CD4-positive, alpha-beta T cell treated with Interferon gamma for 1 hour (primary cell): Measurements from ENCODE around the gene SDK1.

ENCODE experiments used
- DNase-seq: peaks from one replicate; pipeline ENCODE4 v3.0.0-alpha.2; 2020

The SDK1 gene

DNA sequence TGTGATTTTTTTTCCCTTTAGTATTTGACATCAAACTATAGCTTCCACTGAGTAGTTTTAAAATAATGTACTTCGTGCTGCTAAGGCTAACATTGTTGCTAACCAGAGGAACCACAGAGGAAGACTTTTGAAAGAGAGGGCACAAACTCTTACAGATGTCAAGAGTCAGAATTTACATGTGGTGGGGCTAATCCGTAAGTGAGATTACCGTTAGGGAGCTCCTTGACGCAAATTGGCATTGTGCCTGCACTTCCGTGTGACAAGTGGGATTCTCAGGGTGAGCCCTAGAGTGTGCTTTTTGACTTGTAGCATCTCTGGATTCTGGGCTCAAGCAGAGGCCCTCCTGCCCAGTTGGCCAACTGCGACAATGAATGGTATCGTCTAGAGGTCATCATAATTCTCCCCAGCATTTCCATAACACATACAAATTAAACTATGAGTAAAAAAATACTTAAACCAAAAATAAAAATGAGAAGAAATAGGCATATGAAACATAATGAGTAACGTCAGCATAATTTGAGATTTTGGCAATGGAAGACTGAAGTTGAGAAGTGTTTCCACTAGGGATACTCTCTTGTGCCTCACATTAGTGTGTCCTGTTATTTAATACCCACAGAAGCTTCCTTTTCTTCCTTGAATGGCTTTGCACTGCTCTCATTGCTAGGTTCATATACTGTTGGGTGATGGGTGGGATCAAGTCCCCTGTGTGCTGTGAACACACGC is 164.0 kb downstream of the SDK1 start:
- peak; percentile 45 for DNase-seq

- DNase-seq: no peak
Measured at GRCh38 chr7:3466261-3466660, 165.2 kb downstream of the SDK1 start.

GRCh38 chr7:3469641-3470040 is 168.6 kb downstream of the SDK1 start:
- no peak for DNase-seq

DNA sequence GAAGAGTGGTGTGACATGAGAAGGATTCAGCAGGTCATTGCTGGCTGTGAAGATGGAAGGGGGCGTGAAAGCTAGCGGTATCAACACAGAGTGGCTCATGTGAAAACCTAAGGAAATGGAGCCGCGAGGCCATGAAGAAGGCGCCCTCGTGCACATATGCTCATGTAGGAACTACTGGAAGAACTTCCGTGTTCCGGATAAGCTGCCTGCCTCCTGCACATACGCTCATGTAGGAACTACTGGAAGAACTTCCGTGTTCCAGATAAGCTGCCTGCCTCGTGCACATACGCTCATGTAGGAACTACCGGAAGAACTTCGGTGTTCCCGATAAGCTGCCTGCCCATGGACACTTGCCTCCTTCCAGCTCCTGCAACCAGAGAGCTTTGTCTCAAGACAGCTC is 179.1 kb downstream of the SDK1 start:
- DNase-seq: no peak

DNA sequence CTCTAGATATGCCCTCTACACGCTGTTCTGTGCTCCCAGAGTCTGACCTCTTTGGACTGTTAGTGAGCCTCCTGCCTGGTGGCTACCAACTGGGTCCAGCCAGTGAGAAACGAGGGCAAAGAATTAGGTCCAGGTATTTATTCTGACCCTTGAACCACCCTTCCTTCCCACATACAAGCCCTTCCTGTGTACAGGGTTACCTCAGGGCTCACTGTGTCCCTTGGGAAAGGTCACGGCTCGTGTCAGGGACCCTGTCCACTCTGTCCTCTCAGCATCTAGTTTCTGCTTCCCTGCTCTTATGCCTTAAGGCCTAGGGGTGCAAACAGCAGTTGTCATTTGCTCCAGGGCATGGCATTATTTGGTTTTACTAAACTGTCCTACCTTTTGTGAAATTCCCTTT is 180.4 kb downstream of the SDK1 start:
- no peak for DNase-seq

DNA sequence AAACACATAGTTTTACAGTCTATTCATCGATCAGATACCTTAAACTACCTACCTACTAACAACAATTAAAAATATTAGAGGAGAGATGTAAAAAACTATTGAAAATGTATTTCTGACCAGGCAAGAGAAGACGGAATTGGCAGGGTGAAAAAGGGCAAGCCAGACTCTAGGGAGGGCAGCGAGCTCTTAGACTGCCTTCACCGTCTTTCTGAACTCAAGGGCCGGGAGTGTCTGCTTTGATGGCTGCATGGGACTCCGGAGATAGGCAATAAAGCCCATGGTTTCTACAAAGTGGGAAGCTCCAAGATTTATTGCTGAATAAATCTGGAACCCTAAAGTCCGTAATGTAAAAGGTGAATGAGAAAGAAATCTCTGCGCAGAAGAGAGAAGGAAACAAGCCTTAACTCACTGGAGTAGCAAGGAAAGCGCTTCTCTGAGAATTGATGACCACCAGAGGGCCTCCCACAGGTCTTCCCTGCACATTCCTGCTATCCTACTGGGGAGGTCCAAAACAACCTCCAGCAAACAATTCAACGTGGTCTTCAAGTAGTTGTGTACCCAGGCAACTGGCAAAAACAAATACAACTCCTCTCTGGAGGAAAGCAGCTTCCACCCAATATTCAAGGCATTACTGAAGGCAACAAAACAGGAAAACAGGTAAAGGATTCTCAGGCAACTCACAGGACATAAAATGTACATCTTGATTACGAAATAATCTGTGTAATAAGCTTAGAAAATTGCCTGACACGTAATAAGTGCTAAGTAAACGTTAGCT is 181.3 kb downstream of the SDK1 start:
- DNase-seq: no peak

DNA sequence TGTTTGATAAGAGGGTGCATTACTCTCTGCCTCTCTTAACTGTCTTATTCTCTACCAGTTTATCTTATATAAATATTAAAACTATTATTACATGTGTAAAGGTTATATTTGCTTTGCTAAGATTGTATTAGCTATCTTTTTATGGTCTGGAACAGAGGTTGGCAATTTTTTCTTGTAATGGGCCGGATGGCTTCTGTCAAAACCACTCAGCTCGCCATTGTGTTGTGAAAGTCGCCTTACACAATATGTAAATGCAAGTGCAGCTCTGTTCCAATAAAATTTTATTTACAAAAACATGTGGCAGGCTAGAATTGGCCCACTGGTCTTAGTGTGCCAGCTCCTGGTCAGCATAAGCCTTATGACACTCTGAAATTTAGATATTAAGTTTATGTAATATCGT is 185.8 kb downstream of the SDK1 start:
- DNase-seq: no peak

- no peak for DNase-seq
Measured at GRCh38 chr7:3488829-3489228, 187.8 kb downstream of the SDK1 start.

DNA sequence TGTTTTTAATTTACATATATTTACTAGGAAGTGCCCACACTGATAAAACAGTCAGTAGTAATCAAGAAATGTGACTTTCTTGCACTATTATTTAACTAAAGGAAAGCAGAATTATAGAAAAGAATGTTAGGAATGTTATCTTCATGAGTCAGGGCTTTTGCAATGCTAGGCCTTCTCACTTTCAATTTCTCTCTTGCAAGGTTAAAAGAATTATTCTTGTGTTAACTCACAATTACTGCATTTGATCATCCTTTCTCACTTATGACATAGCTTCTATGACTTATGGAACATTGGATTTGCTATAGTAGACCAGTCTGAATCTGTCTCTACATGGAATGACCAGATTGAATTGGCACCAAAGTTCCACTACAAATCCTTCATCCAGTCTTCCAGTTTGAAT is 192.4 kb downstream of the SDK1 start:
- no peak for DNase-seq

DNA sequence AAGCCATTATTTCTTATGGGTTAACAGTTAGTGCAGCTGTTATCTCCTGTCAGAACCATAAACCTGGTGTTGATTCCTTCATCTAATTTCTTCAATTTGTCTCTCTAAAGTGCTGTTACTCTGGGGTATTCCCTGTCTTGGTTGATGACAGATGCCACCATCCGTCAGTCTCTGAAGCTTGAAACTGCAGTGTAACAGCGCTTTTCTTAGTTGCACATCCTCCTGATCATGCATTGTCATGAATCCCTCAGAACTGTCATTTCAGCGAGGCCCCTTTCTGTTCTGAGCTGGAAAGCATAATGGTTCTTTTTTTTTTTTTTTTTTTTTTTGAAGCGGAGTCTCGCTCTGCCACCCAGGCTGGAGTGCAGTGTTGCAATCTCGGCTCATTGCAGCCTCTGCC is 193.9 kb downstream of the SDK1 start:
- no peak for DNase-seq

DNA sequence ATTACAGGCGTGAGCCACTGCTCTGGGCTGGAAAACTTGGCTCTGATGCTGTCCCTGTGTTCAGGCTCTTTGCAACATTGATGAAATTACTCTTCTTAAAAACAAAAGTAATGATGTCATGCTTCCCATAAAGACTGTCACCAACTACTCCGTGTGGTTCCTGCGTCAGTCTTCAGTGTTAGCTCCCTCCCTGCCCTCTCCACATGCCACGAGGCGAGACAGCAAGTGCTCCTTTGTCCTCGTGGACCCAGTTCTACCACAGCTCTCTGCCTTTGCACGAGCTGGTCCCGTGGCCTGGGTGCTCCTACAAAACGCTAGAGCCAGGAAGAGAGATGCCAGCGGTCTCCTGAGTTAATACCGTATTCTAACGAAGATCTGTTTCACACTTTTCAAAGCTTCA is 194.5 kb downstream of the SDK1 start:
- DNase-seq: no peak

DNA sequence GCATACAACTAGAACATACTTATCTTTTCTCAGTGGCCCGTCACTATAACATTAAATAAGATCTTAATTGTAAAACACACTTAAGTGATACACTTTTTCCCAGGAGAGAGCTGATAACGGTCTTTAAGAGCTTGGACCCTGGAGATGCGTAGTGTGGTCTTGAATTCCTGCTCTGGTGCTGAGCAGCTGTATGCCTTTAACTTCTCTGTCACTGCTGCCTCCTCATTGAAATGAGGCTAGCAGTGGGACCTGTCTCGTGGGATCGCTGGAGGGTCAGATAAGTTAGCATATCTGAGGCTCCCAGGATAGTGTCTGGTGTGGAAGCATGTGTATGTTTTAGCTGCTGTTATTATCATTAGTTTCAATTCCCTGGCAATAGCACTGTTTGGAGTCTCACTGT is 194.9 kb downstream of the SDK1 start:
- DNase-seq: no peak

- no peak for DNase-seq
Measured at GRCh38 chr7:3497796-3498195, 196.7 kb downstream of the SDK1 start.

DNA sequence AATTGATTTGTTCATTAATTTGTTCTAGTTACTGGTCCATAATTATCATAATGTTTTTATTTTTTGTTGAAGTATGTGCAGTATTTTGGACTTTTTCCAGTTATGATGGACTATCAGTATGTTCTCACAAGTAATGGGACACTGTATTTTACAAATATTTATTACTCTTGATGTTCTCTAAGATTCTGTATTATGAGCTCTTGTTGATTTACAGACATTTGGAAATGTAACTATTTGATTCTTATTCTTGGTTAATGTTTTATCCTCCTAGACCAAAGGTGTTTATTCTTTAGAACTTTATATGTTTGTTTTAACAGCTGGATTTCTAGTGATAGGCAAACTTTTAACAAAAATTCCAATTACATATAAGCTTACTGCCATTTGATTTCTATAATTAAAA is 200.6 kb downstream of the SDK1 start:
- DNase-seq: no peak

DNA sequence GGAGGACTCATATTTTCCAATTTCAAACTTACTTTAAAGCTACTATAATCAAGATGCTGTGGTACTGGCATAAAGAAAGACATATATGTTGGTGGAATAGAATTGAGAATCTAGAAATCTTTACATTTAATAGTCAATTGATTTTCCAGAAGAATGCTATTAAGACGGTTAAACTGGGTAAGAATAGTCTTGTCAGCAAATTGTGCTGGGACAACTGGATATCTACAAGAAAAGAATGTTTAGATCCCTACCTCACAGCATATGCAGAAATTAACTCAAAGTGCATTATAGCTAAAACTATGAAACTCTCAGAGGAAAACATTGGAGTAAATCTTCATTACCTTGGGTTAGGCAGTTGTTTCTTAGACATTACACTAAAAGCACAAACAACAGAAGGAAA is 203.3 kb downstream of the SDK1 start:
- DNase-seq: no peak

DNA sequence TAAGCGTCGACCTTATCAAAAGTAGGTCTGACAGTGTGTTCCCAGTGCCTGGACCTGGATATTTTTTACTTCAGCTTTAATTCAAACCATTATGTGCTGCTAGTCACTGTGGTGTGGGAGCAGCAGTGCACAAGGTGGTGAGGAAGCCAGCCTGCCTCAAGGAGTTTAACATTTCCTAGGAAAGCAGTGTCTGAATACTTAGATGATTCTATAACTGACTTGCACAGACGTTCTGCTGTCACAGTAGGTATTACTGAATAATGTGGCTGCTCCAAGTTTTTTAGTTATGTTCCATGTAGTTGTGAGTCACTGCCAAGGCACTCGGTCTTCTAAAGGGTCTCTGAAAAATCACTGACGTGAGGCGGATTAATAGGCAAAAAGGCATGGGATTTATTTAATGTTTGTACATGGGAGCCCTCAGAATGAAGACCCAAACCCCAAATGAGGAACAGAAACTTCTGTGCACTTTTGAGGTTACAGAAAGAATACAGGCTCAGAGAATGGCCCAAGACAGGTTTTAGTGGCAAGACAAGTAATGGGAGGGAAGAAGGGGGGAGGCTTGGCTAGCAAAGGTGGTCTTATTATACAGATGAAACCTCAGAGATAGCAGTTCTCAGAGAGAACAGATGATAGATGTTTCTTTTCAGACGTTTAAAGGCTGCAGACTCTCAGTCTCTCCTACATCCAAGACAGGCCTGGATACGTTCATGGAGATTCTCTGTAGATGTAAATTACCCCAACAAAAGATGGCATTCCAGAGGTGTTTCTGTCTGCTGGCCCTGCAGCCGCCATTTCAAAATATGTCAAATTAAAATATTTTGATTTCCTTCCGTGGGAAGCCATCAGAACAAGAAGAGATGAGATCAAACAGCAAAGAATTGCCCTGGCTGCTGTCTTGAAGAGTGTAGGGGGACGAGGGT is 209.3 kb downstream of the SDK1 start:
- no peak for DNase-seq

- DNase-seq: no peak
Measured at GRCh38 chr7:3517344-3517743, 216.3 kb downstream of the SDK1 start.

DNA sequence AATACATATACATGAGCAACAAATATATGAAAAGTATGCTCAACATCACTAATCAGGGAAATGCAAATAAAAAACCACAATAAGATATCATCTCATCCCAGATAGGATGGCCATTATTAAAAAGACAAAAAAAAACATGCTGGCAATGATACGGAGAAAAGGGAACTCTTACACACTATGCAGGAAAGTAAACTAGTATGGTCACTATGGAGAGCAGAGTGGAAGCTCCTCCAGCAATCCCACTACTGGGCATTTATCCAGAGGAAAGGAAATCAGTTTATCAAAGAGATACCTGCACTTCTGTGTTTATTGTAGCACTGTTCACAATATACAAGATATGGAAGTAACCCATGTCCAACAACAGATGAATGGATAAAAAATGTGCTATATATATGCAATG is 217.5 kb downstream of the SDK1 start:
- DNase-seq: no peak

- DNase-seq: no peak
Measured at GRCh38 chr7:3520206-3520605, 219.2 kb downstream of the SDK1 start.

DNA sequence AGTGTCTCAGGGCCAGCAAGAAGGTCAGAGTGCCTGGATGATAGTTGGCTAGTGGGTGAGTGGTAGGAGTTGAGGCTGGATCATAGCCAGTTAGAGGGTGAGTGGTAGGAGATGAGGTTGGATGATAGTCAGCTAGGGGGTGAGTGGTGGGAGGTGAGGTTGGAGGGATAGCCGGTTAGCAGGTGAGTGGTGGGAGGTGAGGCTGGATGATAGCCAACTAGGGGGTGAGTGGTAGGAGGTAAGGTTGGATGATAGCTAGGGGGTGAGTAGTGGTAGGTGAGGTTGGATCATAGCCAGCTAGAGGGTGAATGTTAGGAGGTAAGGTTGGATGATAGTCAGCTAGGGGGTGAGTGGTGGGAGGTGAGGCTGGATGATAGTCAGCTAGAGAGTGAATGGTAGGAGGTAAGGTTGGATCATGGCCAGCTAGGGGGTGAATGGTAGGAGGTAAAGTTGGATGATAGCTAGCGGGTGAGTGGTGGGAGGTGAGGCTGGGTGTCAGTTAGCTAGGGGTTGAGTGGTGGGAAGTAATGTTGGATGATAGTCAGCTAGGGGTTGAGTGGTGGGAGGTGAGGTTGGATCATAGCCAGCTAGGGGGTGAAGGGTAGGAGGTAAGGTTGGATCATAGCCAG is 226.6 kb downstream of the SDK1 start:
- no peak for DNase-seq

- DNase-seq: no peak
Measured at GRCh38 chr7:3533040-3533439, 232.0 kb downstream of the SDK1 start.

DNA sequence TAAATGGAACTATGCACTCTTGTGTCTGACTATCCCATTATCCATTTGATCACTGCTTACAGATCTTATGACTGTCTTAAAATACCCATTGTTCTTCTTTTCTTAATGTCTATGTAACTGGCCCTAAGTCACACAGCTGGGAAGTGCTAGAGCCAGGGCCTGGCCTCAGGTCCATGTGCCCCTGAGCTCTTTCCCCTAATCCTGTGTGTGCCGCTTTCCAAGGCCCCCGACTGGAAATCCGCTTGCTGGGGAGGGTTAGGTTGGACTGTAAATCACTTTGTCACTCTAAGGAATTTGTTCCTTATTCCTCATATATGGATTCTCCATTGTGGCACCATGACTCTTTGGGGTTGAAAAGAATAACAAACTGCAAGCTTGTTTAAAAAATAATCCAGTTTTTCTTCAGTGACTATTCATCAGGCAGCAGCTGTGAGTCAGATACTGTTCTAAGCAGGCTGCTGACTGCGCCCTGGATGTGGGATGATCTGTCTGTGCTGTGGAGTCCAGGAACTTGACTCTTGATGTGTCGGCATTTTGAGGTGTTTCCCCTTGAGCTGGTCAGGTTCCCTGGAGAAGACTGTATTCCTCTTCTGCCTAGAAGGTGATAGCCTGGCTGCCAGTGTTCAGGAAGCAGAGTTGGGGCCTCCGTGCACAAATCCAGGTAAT is 236.3 kb downstream of the SDK1 start:
- DNase-seq: no peak

DNA sequence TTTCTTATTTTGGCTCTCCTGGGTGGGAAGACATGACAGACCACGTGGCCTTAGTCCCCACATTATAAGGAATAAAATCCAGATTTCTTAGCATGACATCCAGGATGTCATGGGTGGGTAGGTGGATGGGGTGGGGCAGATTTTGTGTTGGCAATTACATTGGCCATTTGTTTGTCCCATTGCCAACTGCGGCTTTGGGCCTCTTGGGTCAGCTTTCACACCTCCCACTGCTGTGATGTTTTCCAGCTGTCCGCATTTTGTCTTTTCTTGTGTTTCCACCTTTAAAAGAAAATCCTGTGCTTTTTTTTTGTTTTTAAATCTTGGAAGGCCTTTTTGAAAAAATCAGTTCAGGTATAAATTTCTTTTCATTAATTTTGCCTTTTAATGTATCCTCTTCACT is 237.0 kb downstream of the SDK1 start:
- DNase-seq: no peak
